Hematopoietic multipotent progenitor cell treated with erythropoietin and hydrocortisone succinate and interleukin-3 and kit ligand, for 4 days (in vitro differentiated cells): Measurements from ENCODE around the gene GREB1L.
"Not testable (repeated sequence)": the region's sequence is repeated elsewhere in the genome, so short reads cannot be mapped to it uniquely, and the experiment has no call there.

Experiments
- DNase-seq: peaks from one replicate; pipeline ENCODE4 v3.0.0-alpha.2; 2015

GREB1L gene

DNA sequence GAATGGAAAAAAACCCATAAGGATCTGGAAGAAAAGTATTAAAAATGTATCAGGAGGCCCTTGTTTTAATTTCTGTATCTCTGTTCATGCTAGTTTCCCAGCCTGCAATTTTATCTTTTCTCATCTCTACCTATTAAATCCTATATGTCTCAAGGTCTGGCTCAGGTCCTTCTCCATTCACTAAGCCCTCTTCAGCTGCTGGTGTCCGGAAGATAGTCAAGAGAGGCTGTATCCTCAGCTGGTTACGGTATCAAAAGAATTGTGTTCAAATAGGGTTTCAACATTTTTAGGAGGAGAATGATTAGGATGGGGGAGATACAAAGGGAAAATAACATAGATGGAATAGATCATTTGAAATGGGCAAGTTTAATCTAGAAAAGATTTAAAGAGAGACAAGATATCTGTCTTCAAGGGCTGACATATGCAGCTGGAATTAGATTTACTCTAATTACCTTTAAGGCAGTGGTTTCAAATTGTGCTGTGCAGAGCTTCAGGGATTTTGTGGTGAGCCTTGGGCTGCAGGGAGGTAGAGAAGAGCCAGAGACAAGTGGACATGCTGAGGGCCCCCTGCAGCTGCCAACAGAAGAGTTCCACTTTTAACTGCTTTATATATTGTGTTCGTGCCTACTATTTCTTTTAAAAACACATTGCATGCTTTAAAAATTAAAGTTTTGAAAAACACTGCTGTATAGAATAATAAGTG, 24.1 kb downstream of the GREB1L start:
- DNase-seq = no peak

DNA sequence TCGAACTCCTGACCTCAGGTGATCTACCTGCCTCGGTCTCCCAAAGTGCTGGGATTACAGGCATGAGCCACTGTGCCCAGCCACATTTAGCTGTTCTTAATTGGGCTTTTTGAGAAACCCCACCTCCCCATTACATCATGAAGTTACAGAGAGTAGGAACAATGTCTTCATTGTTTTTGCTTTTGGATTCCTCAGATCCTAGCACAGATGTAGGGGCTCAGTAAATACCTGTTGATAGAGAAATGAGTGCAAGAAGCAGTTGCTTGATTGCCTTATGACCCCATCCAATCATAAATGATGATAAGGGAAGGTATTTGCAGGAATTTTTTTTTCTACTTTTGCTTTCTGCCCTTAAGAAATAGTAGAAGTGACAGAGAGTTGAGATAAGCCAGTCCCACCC, 25.4 kb downstream of the GREB1L start:
- DNase-seq = no peak

DNA sequence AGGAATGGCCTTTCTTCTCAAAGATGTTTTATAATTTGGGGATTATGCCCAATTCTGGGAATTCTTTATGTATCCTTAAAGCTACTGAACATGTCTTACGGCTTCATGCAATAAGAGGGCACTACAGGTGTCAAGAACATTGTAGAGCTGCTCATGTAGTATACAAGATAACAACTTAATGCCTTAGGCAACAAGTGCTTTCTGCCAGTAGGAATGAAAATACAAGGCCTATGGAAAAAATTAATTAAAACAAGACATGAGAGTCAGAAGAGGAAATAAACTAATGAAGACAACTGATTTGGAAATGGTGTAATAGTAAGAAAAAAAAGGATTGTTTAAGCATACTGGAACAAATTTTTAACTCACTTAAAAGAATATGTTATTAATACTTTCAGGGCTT, 27.3 kb downstream of the GREB1L start:
- no peak for DNase-seq

DNA sequence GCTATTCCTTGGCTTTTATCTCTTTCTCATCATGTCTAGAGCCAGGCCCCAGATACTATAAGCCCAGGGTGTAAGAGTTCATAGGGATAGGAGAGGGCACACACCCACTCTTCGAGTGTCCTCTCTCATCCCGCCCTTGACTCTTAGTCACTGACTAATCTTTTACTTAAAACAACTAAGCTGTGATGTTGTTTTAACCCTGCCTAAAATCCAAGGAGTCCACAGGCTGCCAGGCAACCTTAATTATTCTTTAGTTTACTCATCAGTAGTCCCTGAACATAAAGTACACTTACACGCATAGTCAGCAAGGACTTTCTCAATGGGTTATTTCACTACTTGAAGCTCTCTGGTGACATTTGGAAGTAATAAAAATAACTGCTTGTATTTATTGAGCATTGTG, 28.4 kb downstream of the GREB1L start:
- no peak for DNase-seq

DNA sequence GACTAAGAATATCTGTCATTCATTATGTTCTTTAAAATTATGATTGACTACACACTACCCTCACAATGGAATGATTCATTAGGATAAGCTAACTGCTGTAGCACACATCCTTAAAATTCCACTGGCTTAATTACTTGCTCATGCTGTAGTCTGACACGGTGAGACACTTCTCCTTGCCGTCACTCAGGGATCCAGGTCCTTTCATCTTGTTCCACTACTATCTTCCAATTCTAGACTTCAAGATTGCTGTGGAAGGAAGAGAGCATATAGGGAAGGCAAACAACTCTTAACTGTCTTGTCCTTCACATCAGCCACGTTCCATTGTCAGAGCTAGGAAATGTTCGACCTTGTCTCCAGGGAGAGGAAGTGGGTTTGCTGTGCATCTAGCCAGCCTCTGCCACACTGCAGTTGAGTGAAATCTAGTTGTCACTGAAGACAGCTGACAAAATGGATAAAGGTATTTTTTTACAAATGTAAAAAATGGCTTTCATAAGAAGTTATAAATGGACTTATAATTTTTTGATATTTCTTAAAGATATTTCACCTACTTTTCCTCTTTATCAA, 30.1 kb downstream of the GREB1L start:
- DNase-seq = no peak

DNA sequence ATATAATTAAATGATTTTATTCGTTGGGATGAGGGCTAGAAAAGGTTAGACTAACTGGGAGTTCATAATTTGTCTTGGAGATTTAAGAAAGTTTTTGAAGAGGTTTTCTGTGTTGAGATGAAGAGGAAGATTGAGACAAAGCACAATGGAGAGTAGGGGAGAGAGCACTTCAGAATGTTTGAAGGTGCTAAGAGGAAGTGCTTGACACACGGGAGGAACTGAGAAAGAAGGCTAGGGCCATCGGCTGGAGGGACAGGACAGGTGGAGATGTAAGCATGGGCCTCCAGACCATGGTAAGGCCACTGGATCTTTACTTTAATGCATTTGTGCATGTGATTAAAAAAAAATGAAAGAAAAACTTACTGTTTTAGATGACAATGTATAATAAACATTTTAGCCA, 31.5 kb downstream of the GREB1L start:
- DNase-seq = no peak

DNA sequence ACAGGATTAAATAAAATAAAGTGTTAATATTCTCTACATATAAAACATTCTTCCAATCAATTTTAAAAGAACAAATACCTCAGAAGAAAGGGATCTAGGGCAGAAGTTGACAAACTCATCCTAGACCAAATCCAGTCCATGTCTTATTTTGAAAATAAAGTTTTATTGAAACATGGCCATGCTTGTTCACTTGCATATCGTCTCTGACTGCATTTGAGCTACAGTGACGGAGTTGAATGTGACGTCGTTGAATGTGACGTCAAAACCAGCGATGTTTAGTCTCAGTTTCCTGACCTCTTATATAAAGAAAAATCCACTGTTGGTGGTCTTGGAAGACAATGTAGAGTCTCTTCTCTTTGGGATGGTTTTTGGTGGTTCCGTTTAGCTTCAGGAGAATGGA, 33.6 kb downstream of the GREB1L start:
- DNase-seq = no peak

DNA sequence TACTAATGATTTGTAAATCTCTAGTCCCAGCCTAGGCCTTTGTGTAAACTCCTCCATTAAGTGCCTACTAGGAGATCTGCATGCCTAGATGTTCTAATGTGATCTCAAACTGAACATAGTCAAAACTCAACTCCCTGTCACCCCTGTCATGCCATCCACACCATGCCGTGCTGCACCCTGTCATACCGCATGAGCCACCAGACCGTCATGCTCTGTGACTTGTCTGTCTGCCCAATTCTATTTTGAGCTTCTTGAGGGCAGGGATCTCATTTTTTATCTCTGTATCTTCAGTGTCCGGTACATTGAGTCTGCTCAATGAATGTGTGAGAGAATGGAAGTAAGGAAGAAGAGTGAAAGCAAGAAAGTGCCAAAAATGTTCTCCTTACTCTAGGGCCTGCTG, 35.5 kb downstream of the GREB1L start:
- DNase-seq = no peak

DNA sequence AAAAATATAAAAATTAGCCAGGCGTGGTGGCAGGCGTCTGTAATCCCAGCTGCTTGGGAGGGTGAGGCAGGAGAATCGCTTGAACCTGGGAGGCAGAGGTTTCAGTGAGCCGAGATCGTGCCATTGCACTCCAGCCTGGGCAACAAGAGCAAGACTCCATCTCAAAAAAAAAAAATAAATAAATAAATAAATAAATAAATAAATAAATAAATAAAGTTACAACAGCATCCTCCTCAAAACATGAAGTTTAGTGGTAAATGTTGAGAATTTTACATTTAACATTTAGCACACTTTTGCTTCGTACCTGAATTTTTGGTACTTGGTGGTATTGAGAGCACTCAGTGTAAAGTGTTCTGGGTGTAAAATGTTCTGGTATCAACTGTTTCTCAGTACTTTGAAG, 36.2 kb downstream of the GREB1L start:
- DNase-seq = not testable (repeated sequence)

DNA sequence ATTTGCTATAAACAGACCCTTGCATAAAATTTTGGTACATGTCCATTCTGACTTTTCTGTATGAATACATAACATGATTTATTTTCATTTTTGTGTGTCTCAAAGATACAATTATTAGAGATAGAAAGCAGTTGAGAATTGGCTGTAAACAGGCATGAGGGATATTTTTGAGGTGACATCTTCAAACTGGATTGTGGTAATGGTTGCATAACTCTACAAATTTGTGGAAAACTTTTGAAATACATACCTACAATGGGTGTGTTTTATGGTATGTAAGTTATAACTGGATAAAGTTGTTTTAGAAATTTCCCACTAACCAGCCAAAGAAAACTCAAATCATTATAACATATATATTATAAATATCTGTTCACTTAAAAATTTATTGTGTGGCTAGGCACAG, 39.6 kb downstream of the GREB1L start:
- no peak for DNase-seq

DNA sequence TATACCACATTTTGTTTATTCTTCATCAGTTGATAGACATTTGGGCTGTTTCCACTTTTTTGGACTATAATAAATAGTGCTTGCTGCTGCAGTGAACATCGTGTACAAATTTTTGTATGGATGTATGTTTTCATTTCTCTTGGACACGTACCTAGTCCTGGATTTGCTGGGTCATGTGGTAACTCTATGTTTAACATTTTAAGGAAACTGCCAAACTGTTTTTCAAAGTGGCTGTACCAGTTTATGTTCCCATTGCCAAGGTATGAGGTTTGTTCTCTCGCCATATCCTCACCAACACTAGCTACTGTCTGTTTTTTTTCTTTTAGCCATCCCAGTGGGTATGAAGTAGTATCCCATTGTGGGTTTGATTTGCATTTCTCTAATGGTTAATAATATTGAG, 42.5 kb downstream of the GREB1L start:
- no peak for DNase-seq

DNA sequence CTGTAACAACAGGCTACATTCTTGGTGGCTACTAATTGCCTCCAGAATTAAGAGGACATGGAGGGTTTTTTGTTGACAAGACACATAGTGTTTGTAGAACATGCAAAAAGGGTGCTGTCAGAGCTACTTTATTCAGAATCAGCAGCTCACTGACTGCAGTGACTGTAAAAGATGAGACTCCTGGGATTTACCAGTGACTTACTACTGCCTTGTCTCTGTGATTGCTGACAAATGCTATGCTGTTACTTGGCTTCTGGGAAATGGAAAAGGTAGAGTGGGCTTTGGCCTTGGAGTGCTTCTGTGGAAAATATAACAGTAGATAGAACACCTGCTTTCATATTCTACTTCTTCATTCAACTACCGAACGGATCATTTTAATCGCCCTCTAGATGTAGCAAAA, 47.8 kb downstream of the GREB1L start:
- no peak for DNase-seq

DNA sequence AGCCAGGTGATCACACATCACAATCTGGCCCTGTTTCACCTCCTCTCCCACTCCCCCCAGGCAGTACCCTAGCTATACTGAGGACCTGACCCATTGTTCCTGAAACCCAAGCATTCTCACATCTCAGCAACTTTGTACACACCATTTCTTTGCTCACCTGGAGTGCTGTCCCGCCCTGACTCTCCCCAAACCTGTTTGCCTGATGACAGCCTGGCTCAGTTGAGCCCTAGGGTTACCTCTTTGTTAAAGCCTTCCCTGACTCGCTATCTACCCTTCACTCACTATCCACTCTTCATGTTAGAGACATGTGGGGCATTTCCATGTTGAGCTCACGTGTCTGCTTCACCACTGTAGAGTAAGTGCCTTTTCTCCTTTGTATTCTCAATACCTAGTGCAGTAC, 49.1 kb downstream of the GREB1L start:
- DNase-seq = no peak

DNA sequence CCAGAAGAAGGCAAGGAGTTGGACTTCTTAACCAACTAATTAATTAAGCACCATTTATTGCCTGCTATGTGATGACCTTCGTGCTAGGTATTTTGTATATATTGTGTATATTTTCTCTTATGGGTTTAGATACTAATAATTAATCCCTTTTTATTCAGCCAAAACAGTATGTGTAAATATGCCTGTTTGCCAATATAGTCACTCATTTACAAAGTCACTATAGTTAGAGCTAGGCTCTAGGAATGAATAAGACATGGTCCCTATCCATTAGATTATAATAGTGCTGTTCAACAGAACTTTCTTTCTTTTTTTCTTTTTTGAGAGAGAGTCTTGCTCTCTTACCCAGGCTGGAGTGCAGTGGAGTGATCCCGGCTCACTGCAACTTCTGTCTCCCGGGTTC, 51.4 kb downstream of the GREB1L start:
- DNase-seq = no peak

DNA sequence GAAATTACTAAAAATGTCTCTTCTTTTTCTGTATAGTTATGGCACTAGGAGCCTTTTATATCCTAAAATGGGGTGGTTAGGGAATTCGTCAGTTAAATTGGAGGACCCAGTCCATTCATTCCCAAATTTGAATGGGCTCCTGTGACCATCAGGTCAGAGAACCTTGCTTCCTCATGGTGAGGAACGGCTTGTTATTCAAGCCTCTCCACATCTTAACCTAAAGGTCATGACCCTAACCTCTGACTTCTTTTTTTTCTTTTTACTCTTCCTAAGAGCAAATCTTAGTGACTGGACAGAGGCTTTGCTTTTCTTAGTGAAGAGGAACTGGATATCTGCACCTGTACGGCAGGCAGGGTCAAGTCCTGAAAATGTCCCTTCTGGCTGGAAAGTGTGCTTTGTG, 53.1 kb downstream of the GREB1L start:
- DNase-seq = no peak

DNA sequence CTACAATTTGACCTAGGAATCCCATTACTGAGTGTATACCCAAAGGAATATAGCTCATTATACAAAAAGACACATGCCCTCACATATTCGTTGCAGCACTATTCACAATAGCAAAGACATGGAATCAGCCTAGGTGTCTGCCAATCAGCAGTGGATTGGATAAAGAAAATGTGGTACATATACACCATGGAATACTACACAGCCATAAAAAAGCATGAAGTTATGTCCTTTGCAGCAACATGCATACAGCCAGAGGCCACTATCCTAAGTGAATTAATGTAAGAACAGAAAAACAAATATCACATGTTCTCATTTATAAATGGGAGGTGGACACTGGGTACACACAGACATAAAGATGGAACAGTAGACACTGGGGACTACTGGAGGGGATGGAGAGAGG, 54.0 kb downstream of the GREB1L start:
- DNase-seq = no peak

DNA sequence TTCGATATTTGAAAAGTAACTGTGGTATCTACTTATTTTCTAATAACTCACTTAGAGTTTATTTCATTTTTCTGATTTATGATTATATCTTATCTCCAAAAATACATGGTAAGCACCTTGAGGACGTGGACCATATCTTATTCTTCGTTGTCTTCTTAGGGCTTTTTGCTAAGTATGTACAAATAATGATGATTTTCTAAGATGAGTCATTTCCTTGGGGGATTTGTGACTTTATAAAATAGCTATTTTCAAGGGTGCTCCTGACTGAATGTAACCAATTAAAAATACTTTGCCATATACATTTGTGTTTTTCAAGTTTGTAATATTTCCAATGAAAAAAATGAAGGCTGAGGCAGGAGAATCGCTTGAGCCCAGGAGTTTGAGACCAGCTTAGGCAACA, 56.3 kb downstream of the GREB1L start:
- DNase-seq = no peak

DNA sequence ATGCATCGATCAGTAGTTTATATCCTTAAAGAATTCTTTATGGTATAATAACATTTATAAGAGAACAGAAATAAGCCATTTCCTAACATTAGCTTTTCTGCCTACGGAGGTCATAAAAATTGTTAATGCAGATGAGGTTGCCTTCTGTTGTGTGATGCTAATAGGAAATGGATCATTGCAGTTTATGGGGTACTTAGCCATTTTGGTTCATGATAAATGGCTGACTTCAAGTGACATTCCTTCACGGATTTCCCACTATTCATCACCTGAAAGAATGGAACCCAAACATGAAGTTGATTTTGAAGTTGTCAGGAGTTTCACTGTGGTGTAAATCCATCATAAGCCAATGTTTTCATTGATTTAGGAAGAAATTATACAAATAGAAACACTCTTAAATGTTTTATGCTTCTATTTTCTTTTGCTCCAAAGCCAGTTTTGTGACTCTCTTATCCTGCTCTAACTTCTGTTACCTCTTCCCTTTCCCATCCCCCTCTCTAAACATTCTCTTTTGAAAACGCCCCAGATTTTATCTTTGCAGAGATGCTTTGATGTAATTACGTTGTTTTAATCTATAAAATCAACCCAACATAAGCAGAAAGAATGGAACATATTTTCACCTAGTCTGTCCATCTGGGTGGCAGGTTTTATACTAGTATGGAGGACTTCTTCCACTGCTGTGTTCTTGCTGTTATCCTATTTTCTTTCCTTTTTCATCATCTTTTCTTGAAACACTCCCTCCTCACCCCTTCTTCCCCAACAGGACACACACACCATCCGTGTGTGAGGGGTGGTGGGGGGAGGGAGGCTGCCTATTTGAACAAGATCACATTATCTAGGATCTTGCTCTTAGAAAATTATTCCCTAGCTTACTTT, 58.2 kb downstream of the GREB1L start:
- DNase-seq = no peak

DNA sequence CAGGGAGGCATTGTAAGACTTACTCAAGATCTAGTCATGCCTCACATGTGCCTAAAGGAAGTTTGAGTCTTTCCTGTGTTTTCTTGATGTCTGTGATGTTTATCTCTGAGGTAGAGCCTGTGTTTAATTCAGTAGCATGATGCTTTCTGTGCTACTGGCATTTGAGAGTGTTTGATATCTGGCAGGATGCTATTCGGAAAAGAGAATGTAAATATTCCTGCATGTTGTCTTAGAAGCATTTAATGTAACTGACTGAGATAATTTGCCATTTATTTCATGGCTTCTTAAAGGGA, 58.8 kb downstream of the GREB1L start:
- no peak for DNase-seq

DNA sequence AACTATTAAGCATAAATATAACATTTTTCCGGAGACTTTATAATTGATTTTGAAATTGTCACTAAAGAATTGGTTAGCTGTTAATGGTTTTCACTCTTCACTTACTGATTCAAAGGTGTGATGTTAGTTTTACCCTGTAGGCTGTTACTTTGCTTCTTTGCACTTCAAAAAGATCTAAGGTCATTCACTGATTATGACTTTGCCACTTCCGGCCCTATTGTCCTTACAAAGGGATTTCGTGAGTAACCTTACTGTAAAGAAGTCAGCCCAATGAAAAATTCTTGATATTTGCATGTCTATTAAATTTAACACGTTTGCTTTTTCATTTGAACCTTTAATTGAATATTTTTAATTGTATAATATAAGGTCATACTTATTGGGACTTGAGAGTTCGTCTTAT, 61.4 kb downstream of the GREB1L start:
- DNase-seq = no peak

DNA sequence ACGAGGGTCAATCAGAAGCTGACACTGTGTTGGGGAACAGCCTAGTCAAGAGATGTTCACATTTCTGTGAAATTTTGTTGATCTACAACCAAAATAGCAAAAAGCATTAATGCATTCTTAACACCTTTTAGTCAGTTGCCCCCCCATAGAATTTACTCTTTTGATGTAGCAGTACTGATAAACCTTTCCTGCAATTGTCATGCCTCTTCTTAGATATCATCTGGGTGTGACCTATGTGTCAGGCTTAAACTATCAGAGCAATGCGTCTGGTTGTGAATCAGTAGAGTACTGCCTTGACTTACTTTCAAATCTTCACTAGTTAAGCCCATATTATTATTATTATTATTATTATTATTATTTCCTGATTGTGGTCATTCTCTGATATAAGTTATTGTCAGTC, 61.9 kb downstream of the GREB1L start:
- no peak for DNase-seq

DNA sequence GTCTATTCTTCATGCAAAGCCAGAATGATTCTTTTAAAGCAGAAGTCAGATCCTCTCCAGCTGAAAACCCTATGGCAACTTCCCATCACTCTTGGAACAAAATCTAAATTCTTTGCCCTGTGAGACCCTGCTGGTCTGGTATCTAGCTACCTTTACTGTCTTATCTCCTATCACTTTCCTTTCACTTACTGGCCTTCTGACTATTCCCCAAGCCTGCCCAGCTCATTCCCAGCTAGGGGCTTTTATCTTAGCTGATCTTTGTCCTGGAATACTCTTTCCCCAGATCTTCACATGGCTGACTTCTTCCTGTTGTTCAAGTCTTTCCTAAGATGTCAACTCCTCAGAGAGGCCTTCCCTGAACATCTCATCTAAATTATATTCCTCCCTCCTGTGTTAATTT, 63.6 kb downstream of the GREB1L start:
- DNase-seq = no peak

DNA sequence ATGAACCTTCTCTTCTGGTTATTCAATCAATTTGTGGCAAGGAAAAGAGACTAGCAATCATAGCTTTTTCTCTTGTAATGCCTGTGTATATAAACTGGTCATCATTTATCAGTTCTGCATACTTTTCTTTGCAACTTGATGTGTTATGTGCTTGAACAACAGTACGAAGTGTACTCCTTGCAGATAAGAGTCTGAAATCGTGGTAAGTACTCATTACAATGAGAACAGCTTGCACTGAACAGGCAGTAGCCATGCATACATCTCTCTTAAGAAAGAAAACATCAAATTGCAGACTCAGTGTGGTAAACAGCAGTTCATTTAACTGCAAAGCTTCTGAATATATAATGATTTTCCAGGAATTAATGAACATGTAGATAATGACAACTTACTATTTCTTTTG, 64.3 kb downstream of the GREB1L start:
- no peak for DNase-seq

DNA sequence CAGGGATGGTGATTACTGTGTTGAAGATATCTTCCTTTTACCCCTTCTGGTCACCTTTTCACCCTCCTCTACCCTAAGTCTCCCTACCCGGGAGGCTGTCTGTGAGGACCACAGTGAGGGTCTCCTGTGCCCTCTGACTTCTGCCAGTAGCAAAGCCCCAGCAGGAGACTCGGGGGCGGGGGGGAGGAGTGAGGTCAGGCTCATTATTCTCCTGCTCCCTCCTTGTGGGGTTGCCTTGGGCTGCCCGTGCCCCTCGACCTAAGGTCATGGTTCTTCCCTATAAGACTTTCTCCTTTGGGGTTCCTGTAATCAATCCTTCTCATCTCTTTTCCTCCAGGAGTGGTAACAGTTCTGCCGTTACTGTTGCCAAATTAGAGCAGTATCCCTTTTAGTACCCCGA, 65.5 kb downstream of the GREB1L start:
- no peak for DNase-seq

DNA sequence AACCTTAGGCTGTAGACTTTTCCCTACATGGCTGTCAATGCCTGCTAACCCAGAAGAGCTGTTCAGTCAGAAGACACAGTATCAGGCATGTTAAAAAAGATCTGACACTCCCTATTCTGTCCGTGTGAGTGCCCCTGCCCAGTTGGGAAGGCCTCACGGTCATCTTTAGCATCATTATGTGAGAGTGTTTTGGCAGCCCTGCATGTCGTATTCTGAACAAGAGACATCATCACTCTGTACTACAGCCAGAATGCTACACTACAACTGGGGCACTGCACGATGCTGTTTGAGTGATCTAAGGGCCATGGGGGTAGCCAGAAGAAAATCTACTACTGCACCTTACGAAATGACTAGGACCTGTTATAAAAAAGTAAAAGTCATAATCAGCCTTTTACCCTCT, 67.2 kb downstream of the GREB1L start:
- DNase-seq = no peak
